ENCODE measurements around the gene DNER. TPM values are rescaled to one million over a fixed set of nuclear protein-coding genes. Genes with fewer than 3 reads are reported as not detected.

DNER gene
- total and polyA plus RNA-seq, 2 of the 4 experiments (the other 2 are of a cell fraction) = under 0.01 to 0.14 TPM

GRCh38 chr2:229719926-229720647, 5.7 kb upstream of the DNER start:
- H4K8ac ChIP-seq (ENCODE audit: low read depth in 2 of 2, low read length in 2 of 2) = no peak overlapping the region
- H3K9ac ChIP-seq (ENCODE audit: low read depth, low read length) = no peak overlapping the region
- no peak overlapping the region for H3K4me3 ChIP-seq (ENCODE audit: insufficient read depth, low read depth, low read length)
- no peak overlapping the region for H2AK5ac ChIP-seq (ENCODE audit: low read depth, low read length)
- no peak overlapping the region for H3K27ac ChIP-seq (ENCODE audit: insufficient read depth, low read length)
- dilution Hi-C loops (cut with HindIII; ENCODE audit: low sequenced_read_pairs, unreplicated experiment) = no loop called here
- H2AFZ ChIP-seq (replicated peaks; ENCODE audit: low read length, poor library complexity) = no peak overlapping the region
- no peak overlapping the region for H3K18ac ChIP-seq (ENCODE audit: low read depth, low read length)
- no peak overlapping the region for H3K4ac ChIP-seq (ENCODE audit: low read depth, low read length)
- no peaks in the 10 kb centered on the region for H4K20me1 ChIP-seq (ENCODE audit: insufficient read depth, low read length)
- peaks cover 10% of the 10 kb centered on the region for H3K27me3 ChIP-seq (ENCODE audit: control insufficient read depth, insufficient read depth, low read length)
- TF ChIP-seq USF2 (IDR thresholded peaks at IDR 0.05; ENCODE audit: low read depth, low read length) = no peak
- CTCF ChIA-PET = no interaction called here
- no peaks in the 10 kb centered on the region for H3K9me3 ChIP-seq (ENCODE audit: control insufficient read depth, insufficient read depth, low read length)
- DNase-seq = peak; percentile 17
- H3K14ac ChIP-seq (replicated peaks; ENCODE audit: low read depth, low read length) = no peak overlapping the region
- H2BK20ac ChIP-seq (ENCODE audit: low read depth, low read length) = no peak overlapping the region
- H3K9me1 ChIP-seq (ENCODE audit: insufficient read depth, low read length) = no peaks in the 10 kb centered on the region; the same call in 1 of the 2 replicates
- intact Hi-C loops (cut with micrococcal nuclease) = loop anchor here (5.0 kb wide), 1 partner anchor 288 kb away; no protein-coding TSS in a partner anchor
- no peak overlapping the region for H2BK120ac ChIP-seq (ENCODE audit: low read depth, low read length)
- H4K5ac ChIP-seq (ENCODE audit: low read depth, low read length) = no peak overlapping the region
- no peak overlapping the region for H3K56ac ChIP-seq (ENCODE audit: extremely low read depth, insufficient read depth, low read length)
- H3K4me2 ChIP-seq (ENCODE audit: low read depth, low read length) = no peak overlapping the region
- no CpG with 5 or more reads among the region's 3 CpGs for WGBS, 2 experiments (ENCODE audit: extremely low coverage in 2 of 2, insufficient read length in 1 of 2)
- no peak for ATAC-seq (ENCODE audit: low read depth)
- H3K36me3 ChIP-seq (ENCODE audit: control insufficient read depth, insufficient read depth, low read length) = no peaks in the 10 kb centered on the region
- no peak overlapping the region for H3K23ac ChIP-seq (ENCODE audit: low read depth, low read length)
- no peak overlapping the region for H2BK5ac ChIP-seq (ENCODE audit: low read depth, low read length, poor library complexity, severe bottlenecking)
- POLR2A ChIA-PET (ENCODE audit: unreplicated experiment) = no interaction called here
- H4K91ac ChIP-seq (ENCODE audit: insufficient read depth, low read depth, low read length) = no peak overlapping the region
- no peaks in the 10 kb centered on the region for H3K4me1 ChIP-seq (ENCODE audit: control insufficient read depth, insufficient read depth, low read length)
- H2BK15ac ChIP-seq (ENCODE audit: low read depth, low read length) = no peak overlapping the region
- no peak overlapping the region for H2AK9ac ChIP-seq (replicated peaks; ENCODE audit: low read depth, low read length, poor library complexity)
- in situ Hi-C loops (cut with MboI; ENCODE audit: low sequenced_read_pairs) = no loop called here
- no peaks in the 10 kb centered on the region for H3K79me1 ChIP-seq (ENCODE audit: low read depth in 1 of 2, low read length in 2 of 2)
- BruUV-seq (replicated peaks) = no TSS peak

Measured in IMR-90 (cell line).